ENCODE measurements around the gene GPRC5A. TPM values are rescaled to one million over a fixed set of nuclear protein-coding genes. Genes with fewer than 3 reads are reported as not detected.

GPRC5A gene
- total and polyA plus RNA-seq, 10 of the 15 experiments (the other 5 are each of a cell fraction or from before 2014, with no cell fraction given), result 0.10 to 2.8 (median 1.1) TPM

DNA sequence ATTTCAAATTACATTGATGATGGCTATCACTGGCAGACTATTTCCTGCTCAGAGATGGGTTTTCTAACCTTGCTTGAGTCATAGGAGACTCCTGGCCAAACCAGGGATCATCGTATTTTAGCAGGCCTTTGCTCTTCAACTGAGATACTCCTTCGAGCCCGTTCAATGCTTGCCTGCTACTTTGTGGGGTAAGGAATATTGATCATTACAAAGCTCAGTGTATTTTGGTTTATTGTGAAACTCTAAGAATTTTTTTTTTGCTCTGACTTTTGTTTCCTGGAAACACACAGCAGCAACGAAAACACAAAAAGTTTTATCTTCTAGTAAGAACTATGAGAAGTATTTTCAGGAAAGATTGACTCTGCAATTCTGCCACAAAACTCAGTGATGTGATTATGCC lies 56.5 kb downstream of the GPRC5A start:
- TF ChIP-seq SRF (IDR thresholded peaks at IDR 0.05; ENCODE audit: low read depth in 2 of 2, low read length in 2 of 2), result no peak
- TF ChIP-seq GABPA (IDR thresholded peaks at IDR 0.05; ENCODE audit: low read depth), result no peak
- TF ChIP-seq, protein P1, sequence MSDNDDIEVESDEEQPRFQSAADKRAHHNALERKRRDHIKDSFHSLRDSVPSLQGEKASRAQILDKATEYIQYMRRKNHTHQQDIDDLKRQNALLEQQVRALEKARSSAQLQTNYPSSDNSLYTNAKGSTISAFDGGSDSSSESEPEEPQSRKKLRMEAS (IDR thresholded peaks at IDR 0.05; ENCODE audit: low read depth, low read length), result no peak
- TF ChIP-seq SIX5 (IDR thresholded peaks at IDR 0.05; ENCODE audit: low read depth, low read length, severe bottlenecking), result no peak
- TF ChIP-seq RELA (IDR thresholded peaks at IDR 0.05; ENCODE audit: borderline replicate concordance, partially characterized antibody), result no peak
- no peak for TF ChIP-seq MEF2B (IDR thresholded peaks at IDR 0.05; ENCODE audit: partially characterized antibody, poor library complexity, severe bottlenecking)
- TF ChIP-seq NFYA (IDR thresholded peaks at IDR 0.05; ENCODE audit: borderline replicate concordance, low read depth, low read length), result no peak
- no peak for TF ChIP-seq SMC3 (IDR thresholded peaks at IDR 0.05; ENCODE audit: borderline replicate concordance, low read length)
- TF ChIP-seq, protein P2, sequence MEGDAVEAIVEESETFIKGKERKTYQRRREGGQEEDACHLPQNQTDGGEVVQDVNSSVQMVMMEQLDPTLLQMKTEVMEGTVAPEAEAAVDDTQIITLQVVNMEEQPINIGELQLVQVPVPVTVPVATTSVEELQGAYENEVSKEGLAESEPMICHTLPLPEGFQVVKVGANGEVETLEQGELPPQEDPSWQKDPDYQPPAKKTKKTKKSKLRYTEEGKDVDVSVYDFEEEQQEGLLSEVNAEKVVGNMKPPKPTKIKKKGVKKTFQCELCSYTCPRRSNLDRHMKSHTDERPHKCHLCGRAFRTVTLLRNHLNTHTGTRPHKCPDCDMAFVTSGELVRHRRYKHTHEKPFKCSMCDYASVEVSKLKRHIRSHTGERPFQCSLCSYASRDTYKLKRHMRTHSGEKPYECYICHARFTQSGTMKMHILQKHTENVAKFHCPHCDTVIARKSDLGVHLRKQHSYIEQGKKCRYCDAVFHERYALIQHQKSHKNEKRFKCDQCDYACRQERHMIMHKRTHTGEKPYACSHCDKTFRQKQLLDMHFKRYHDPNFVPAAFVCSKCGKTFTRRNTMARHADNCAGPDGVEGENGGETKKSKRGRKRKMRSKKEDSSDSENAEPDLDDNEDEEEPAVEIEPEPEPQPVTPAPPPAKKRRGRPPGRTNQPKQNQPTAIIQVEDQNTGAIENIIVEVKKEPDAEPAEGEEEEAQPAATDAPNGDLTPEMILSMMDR (IDR thresholded peaks at IDR 0.05 in 2 of 3, conservative IDR thresholded peaks at IDR 0.05 in 1 of 3; ENCODE audit: control insufficient read depth in 2 of 3, extremely low read depth in 1 of 3, insufficient read depth in 1 of 3, low read depth in 3 of 3, low read length in 3 of 3), result no peak
- ChIA-PET CTCF (no interaction called here), SMC1A (ENCODE audit: uncharacterized antibody, unreplicated experiment) (no interaction called here), POLR2A (interaction anchor here (0.6 kb wide), 1 partner anchor 23 kb away, joined by 4 read pairs; no protein-coding TSS in a partner anchor), RAD21 (ENCODE audit: unreplicated experiment) (no interaction called here)
- intact Hi-C loops (cut with micrococcal nuclease; ENCODE audit: unreplicated experiment) (no loop called here), in situ Hi-C loops (cut with MboI) (no loop called here)
- H3K27ac ChIP-seq (ENCODE audit: control insufficient read depth, insufficient read depth), result no peak overlapping the region
- no peaks in the 10 kb centered on the region for H4K20me1 ChIP-seq (ENCODE audit: control insufficient read depth, insufficient read depth)
- no peaks in the 10 kb centered on the region for H3K79me2 ChIP-seq (ENCODE audit: control insufficient read depth, insufficient read depth, low read length)
- no peaks in the 10 kb centered on the region for H3K4me1 ChIP-seq (ENCODE audit: control insufficient read depth, insufficient read depth, low read length)
- H3K9ac ChIP-seq (ENCODE audit: control insufficient read depth, insufficient read depth, low read length), result no peak overlapping the region
- no peaks in the 10 kb centered on the region for H3K9me3 ChIP-seq (replicated peaks; ENCODE audit: control insufficient read depth, insufficient read depth, low read length)
- no peak for FAIRE-seq
- no TSS peak for BruUV-seq (replicated peaks)
- no peak overlapping the region for H3K4me2 ChIP-seq (ENCODE audit: control insufficient read depth, insufficient read depth)
- H3K4me3 ChIP-seq, result no peak overlapping the region
- ATAC-seq, result no peak
- no peaks in the 10 kb centered on the region for H3K36me3 ChIP-seq (ENCODE audit: control insufficient read depth in 2 of 2, insufficient read depth in 2 of 2, low read length in 1 of 2)
- H3K27me3 ChIP-seq (replicated peaks in 1 of 2; ENCODE audit: control insufficient read depth in 2 of 2, insufficient read depth in 2 of 2, low read length in 1 of 2), result peaks cover 0 to 4% of the 10 kb centered on the region in 2 experiments; a peak in 2 of 4 replicates
- 64% methylated on average over 4 of the region's 4 CpGs for WGBS (ENCODE audit: insufficient coverage, insufficient replicate concordance, low lambda C conversion rate, missing lambda C conversion rate)
- H2AFZ ChIP-seq (ENCODE audit: control insufficient read depth, low read depth, low read length), result no peak overlapping the region
- no peak for DNase-seq (ENCODE audit: low read depth, low spot score)

Data from GM12878 (cell line).